SH-SY5Y (cell line): ENCODE results near the gene OSBPL2.

Experiments used
- GATA2 ChIP-seq: IDR thresholded peaks from 2 replicates; pipeline ENCODE4 v1.6.1; 2011; ENCODE audit warnings: mild to moderate bottlenecking, low read depth, low read length
- GATA3 ChIP-seq: IDR thresholded peaks from 2 replicates; pipeline ENCODE4 v1.6.1; 2011; ENCODE audit warnings: low read depth, mild to moderate bottlenecking, low read length, moderate library complexity

DNA sequence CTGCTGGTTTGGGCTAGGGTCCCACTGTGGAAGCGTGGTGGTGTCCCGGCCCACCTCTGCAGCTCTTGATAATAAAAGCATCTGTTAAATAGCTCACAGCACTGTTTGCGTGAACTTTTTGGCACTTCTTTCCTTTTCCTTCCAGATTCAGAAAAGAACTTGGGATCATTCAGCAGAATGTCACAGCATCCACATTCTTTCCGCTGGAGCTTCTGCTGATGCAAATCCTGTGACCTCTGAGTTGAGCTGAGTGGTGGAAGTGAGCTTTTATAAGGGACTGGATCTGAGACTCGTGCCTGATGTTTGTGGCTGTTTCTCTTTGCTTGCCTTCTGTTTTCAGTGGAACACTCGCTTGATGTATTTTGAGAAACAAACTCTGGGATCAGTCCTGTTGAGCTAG lies 3.9 kb downstream of the OSBPL2 start:
- TF ChIP-seq GATA3, result no peak
- TF ChIP-seq GATA2, result no peak
